ENCODE results near the gene CD36.

DNA sequence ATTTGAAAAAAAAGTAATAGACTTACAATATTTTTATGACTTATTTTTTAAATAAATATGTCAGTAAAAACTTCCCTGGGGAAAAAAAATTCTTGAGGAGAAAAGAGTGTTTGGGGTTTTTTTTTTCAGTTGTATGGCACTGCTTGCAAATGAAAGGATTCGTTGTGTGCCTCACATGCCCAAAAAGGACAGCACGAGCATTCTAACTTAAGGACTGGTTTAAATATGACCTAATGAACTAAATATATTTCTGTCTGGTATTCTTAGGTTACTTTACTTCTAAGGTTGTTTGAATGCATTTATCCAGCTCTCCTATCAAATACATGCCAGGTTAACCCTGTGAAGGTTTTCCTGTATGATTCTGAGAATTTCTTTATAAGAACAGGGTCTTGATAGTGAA, 988 bp upstream of the CD36 start:
- TF ChIP-seq EZH2 (IDR thresholded peaks at IDR 0.05; ENCODE audit: borderline replicate concordance, insufficient read depth, low read length, poor library complexity, severe bottlenecking) (no peak), TAF1 (IDR thresholded peaks at IDR 0.05; ENCODE audit: low read depth) (no peak), POLR2AphosphoS5 (IDR thresholded peaks at IDR 0.05) (no peak), EP300 (conservative IDR thresholded peaks at IDR 0.05; ENCODE audit: poor library complexity, severe bottlenecking) (no peak), REST (IDR thresholded peaks at IDR 0.05; ENCODE audit: borderline replicate concordance) (no peak)
- TF ChIP-seq, protein P1, sequence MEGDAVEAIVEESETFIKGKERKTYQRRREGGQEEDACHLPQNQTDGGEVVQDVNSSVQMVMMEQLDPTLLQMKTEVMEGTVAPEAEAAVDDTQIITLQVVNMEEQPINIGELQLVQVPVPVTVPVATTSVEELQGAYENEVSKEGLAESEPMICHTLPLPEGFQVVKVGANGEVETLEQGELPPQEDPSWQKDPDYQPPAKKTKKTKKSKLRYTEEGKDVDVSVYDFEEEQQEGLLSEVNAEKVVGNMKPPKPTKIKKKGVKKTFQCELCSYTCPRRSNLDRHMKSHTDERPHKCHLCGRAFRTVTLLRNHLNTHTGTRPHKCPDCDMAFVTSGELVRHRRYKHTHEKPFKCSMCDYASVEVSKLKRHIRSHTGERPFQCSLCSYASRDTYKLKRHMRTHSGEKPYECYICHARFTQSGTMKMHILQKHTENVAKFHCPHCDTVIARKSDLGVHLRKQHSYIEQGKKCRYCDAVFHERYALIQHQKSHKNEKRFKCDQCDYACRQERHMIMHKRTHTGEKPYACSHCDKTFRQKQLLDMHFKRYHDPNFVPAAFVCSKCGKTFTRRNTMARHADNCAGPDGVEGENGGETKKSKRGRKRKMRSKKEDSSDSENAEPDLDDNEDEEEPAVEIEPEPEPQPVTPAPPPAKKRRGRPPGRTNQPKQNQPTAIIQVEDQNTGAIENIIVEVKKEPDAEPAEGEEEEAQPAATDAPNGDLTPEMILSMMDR (IDR thresholded peaks at IDR 0.05; ENCODE audit: poor library complexity, severe bottlenecking), result no peak
